GM12878 (cell line): ENCODE data around the gene MYH9. TPM values are rescaled to one million over a fixed set of nuclear protein-coding genes. Genes with fewer than 3 reads are reported as not detected.

Experiments used
- ATF7 ChIP-seq: fragments of 450-650 bp; IDR thresholded peaks from 2 replicates; pipeline ENCODE4 v1.6.1; 2016; ENCODE audit warnings: low read depth, mild to moderate bottlenecking
- BCL11A ChIP-seq: IDR thresholded peaks from 2 replicates; pipeline ENCODE4 v1.6.1; 2011; ENCODE audit warnings: low read depth, low read length
- BRCA1 ChIP-seq: IDR thresholded peaks from 2 replicates; pipeline ENCODE4 v1.6.1; 2011; ENCODE audit warnings: low read depth, low read length, improper control_type of control experiment
- CHD2 ChIP-seq: IDR thresholded peaks from 2 replicates; pipeline ENCODE4 v1.6.1; 2011; ENCODE audit warnings: low read depth, low read length, improper control_type of control experiment, borderline replicate concordance
- ELK1 ChIP-seq: IDR thresholded peaks from 2 replicates; pipeline ENCODE4 v1.6.1; 2012; ENCODE audit warnings: low read depth, low read length, improper control_type of control experiment
- GATAD2B ChIP-seq: fragments of 450-650 bp; conservative IDR thresholded peaks from 2 replicates; pipeline ENCODE4 v1.6.1; 2017; ENCODE audit warnings: low read depth, mild to moderate bottlenecking, moderate library complexity
- HDAC2 ChIP-seq: fragments of 200-600 bp; sonication (generic); IDR thresholded peaks from 2 replicates; pipeline ENCODE4 v1.6.1; 2017
- IRF3 ChIP-seq: fragments of 450-650 bp; IDR thresholded peaks from 2 replicates; pipeline ENCODE4 v1.6.1; 2014; ENCODE audit warnings: mild to moderate bottlenecking
- MEF2B ChIP-seq: fragments of 450-650 bp; IDR thresholded peaks from 2 replicates; pipeline ENCODE4 v1.6.1; 2018; ENCODE audit warnings: mild to moderate bottlenecking, moderate library complexity; ENCODE audit not compliant: partially characterized antibody, poor library complexity, severe bottlenecking
- MTA2 ChIP-seq: fragments of 450-650 bp; IDR thresholded peaks from 2 replicates; pipeline ENCODE4 v1.6.1; 2016; ENCODE audit warnings: low read depth, mild to moderate bottlenecking, moderate library complexity
- NR2C1 ChIP-seq: fragments of 450-650 bp; IDR thresholded peaks from 2 replicates; pipeline ENCODE4 v1.6.1; 2017; ENCODE audit warnings: antibody characterized with exemption, mild to moderate bottlenecking, moderate library complexity
- NR2F1 ChIP-seq: fragments of 450-650 bp; conservative IDR thresholded peaks from 2 replicates; pipeline ENCODE4 v1.6.1; 2017; ENCODE audit warnings: mild to moderate bottlenecking
- PAX8 ChIP-seq: fragments of 450-650 bp; IDR thresholded peaks from 2 replicates; pipeline ENCODE4 v1.6.1; 2017; ENCODE audit warnings: mild to moderate bottlenecking, moderate library complexity
- POLR2A ChIP-seq: IDR thresholded peaks from 2 replicates; pipeline ENCODE4 v1.6.1; 2011; ENCODE audit warnings: low read depth, mild to moderate bottlenecking, low read length
- POU2F2 ChIP-seq: IDR thresholded peaks from 3 replicates; pipeline ENCODE4 v1.6.1; 2011; ENCODE audit warnings: low read depth, mild to moderate bottlenecking, low read length, borderline replicate concordance
- RELB ChIP-seq: fragments of 450-650 bp; IDR thresholded peaks from 2 replicates; pipeline ENCODE4 v1.6.1; 2017; ENCODE audit warnings: low read depth, mild to moderate bottlenecking, moderate library complexity
- SIX5 ChIP-seq: IDR thresholded peaks from 2 replicates; pipeline ENCODE4 v1.6.1; 2011; ENCODE audit warnings: mild to moderate bottlenecking, low read depth, low read length, moderate library complexity; ENCODE audit not compliant: severe bottlenecking
- SMC3 ChIP-seq: IDR thresholded peaks from 2 replicates; pipeline ENCODE4 v1.6.1; 2011; ENCODE audit warnings: low read length, improper control_type of control experiment, borderline replicate concordance
- SREBF2 ChIP-seq: IDR thresholded peaks from 2 replicates; pipeline ENCODE4 v1.6.1; 2012; ENCODE audit warnings: mild to moderate bottlenecking, low read length
- USF1 ChIP-seq: IDR thresholded peaks from 2 replicates; pipeline ENCODE4 v1.6.1; 2011; ENCODE audit warnings: borderline replicate concordance, low read depth, mild to moderate bottlenecking, moderate library complexity, mixed read lengths, low read length; ENCODE audit not compliant: insufficient read depth; ENCODE audit errors: extremely low read length
- ZBED1 ChIP-seq: IDR thresholded peaks from 2 replicates; pipeline ENCODE4 v1.6.1; 2016; ENCODE audit warnings: borderline replicate concordance
- ZNF207 ChIP-seq: fragments of 450-650 bp; IDR thresholded peaks from 2 replicates; pipeline ENCODE4 v1.6.1; 2014; ENCODE audit warnings: antibody characterized with exemption, mild to moderate bottlenecking, borderline replicate concordance
- ZNF24 ChIP-seq: fragments of 450-650 bp; IDR thresholded peaks from 2 replicates; pipeline ENCODE4 v1.6.1; 2017; ENCODE audit warnings: antibody characterized with exemption, mild to moderate bottlenecking
- polyA plus RNA-seq, 11 experiments: library from polyadenylated mRNA; depleted of rRNA in 4 of 11; unstranded in 6 of 11; stranded (reverse) in 5 of 11; fragments of >200 nt; fragmentation: Nextera tagmentation in 4 of 11; fragmentation: Illumina TruSeq in 1 of 11; extraction: Ambion mirVana in 4 of 11; extraction: Trizol in 1 of 11; gene quantifications; 1 replicate in 1 of 11; 2 replicates in 10 of 11; pipeline versions ENCODE4 v1.2.1 to v1.2.3, GENCODE V29; 2011 to 2016; ENCODE audit warnings: inconsistent platforms in 2 of 11, missing spikeins in 2 of 11, low read depth in 1 of 11
- total RNA-seq, 4 experiments: library from RNA; depleted of rRNA in 3 of 4; stranded (reverse); fragments of >200 nt in 3 of 4; fragmentation: Illumina TruSeq in 1 of 4; extraction: Trizol in 1 of 4; gene quantifications; 2 replicates each; pipeline versions ENCODE4 v1.2.1 to v1.2.3, GENCODE V29; 2013 to 2021
- TF ChIP-seq, protein P1 (sequence below): fragments of 150-350 bp; IDR thresholded peaks from 2 replicates; pipeline ENCODE4 v1.6.1; 2014; ENCODE audit warnings: mild to moderate bottlenecking, low read depth, low read length
- TF ChIP-seq, protein P2 (sequence below): IDR thresholded peaks from 2 replicates; pipeline ENCODE4 v1.6.1; 2011; ENCODE audit warnings: mild to moderate bottlenecking, low read depth, low read length, moderate library complexity; ENCODE audit not compliant: insufficient replicate concordance

MYH9 gene
- total and polyA plus RNA-seq, 10 of the 15 experiments (the other 5 are each of a cell fraction or from before 2014, with no cell fraction given), result 5.1 to 525 (median 145) TPM

- TF ChIP-seq CHD2, result no peak
- TF ChIP-seq, protein P1, sequence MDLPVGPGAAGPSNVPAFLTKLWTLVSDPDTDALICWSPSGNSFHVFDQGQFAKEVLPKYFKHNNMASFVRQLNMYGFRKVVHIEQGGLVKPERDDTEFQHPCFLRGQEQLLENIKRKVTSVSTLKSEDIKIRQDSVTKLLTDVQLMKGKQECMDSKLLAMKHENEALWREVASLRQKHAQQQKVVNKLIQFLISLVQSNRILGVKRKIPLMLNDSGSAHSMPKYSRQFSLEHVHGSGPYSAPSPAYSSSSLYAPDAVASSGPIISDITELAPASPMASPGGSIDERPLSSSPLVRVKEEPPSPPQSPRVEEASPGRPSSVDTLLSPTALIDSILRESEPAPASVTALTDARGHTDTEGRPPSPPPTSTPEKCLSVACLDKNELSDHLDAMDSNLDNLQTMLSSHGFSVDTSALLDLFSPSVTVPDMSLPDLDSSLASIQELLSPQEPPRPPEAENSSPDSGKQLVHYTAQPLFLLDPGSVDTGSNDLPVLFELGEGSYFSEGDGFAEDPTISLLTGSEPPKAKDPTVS, result no peak
- no peak for TF ChIP-seq RELB
- no peak for TF ChIP-seq MEF2B
- no peak for TF ChIP-seq SREBF2
- TF ChIP-seq ZNF207, result no peak
- TF ChIP-seq POLR2A, result 0 out of 2 replicates have a peak, but pooled peaks have one; percentile 49
- no peak for TF ChIP-seq SMC3
- no peak for TF ChIP-seq MTA2
- no peak for TF ChIP-seq HDAC2
- TF ChIP-seq, protein P2, sequence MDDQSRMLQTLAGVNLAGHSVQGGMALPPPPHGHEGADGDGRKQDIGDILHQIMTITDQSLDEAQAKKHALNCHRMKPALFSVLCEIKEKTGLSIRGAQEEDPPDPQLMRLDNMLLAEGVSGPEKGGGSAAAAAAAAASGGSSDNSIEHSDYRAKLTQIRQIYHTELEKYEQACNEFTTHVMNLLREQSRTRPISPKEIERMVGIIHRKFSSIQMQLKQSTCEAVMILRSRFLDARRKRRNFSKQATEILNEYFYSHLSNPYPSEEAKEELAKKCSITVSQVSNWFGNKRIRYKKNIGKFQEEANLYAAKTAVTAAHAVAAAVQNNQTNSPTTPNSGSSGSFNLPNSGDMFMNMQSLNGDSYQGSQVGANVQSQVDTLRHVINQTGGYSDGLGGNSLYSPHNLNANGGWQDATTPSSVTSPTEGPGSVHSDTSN, result no peak
- no peak for TF ChIP-seq PAX8
- no peak for TF ChIP-seq SIX5
- 0 out of 2 replicates have a peak, but pooled peaks have one; percentile 7 for TF ChIP-seq ZNF24
- no peak for TF ChIP-seq ELK1
- TF ChIP-seq IRF3, result no peak
- TF ChIP-seq POU2F2, result peak; percentile 7; the same call in 1 of the 3 replicates
- no peak for TF ChIP-seq BRCA1
- TF ChIP-seq NR2C1, result no peak
- TF ChIP-seq ZBED1, result no peak
- TF ChIP-seq GATAD2B, result no peak
- TF ChIP-seq BCL11A, result no peak
- no peak for TF ChIP-seq USF1
- TF ChIP-seq NR2F1, result no peak
- peak; percentile 17; the same call in 1 of the 2 replicates for TF ChIP-seq ATF7
- TF ChIP-seq, all 136 proteins: peak for 10
These were observed 134.8 kb downstream of the MYH9 start, which contains the start of gene APOL1 (continued) for GRCh38 chr22:36252754-36253522.
